PC-3 (cell line): ENCODE results near the gene EHD4. TPM values are rescaled to one million over a fixed set of nuclear protein-coding genes. Genes with fewer than 3 reads are reported as not detected.

Source experiments
- ATAC-seq: fragments of 200-7000 bp; cut with Tn5 transposase; 2 replicates; pipeline ENCODE4 v1.9.1; 2020; ENCODE audit warnings: mild to moderate bottlenecking, moderate library complexity
- BruUV-seq: library from RNA; stranded (reverse); fragments of 400-500 nt; replicated peaks from 2 replicates; lab custom pipeline; 2021; lab: Mats Ljungman, UMichigan
- CTCF ChIA-PET: fragments of 300-600 bp; sonication (Branson Sonifier 250); formaldehyde crosslinking; loops from one replicate; lab custom pipeline; 2022; ENCODE audit warnings: antibody characterized with exemption; lab: Charles Lee
- POLR2A ChIA-PET: fragments of 300-600 bp; sonication (Branson Sonifier 250); formaldehyde crosslinking; loops from one replicate; lab custom pipeline; 2022; ENCODE audit warnings: antibody characterized with exemption; ENCODE audit not compliant: unreplicated experiment; lab: Charles Lee
- DNase-seq: peaks from one replicate; pipeline ENCODE4 v3.0.0-alpha.2; 2015
- H2AFZ ChIP-seq: fragments of 300-600 bp; sonication (generic); 2 replicates; pipeline ENCODE4 v1.6.0; 2016; ENCODE audit warnings: antibody characterized with exemption, low read length
- H3F3A ChIP-seq: fragments of 300-600 bp; sonication (generic); one replicate; pipeline ENCODE4 v1.6.0; 2017; ENCODE audit warnings: antibody characterized with exemption, low read length, control low read depth, mild to moderate bottlenecking; ENCODE audit not compliant: unreplicated experiment
- H3K27ac ChIP-seq: fragments of 300-600 bp; sonication (generic); 2 replicates; pipeline ENCODE4 v1.5.1; 2016; ENCODE audit warnings: mild to moderate bottlenecking, low read length
- H3K27me3 ChIP-seq: fragments of 300-600 bp; sonication (generic); 2 replicates; pipeline ENCODE4 v1.6.1; 2016; ENCODE audit warnings: low read length, mixed read lengths
- H3K36me3 ChIP-seq: fragments of 300-600 bp; sonication (generic); 2 replicates; pipeline ENCODE4 v1.6.1; 2016; ENCODE audit warnings: low read depth, mixed run types, low read length, mixed read lengths
- H3K4me1 ChIP-seq: fragments of 300-600 bp; sonication (generic); 2 replicates; pipeline ENCODE4 v1.5.1; 2016; ENCODE audit warnings: low read length; ENCODE audit not compliant: insufficient read depth
- H3K4me2 ChIP-seq: fragments of 300-600 bp; sonication (generic); 2 replicates; pipeline ENCODE4 v1.6.0; 2016; ENCODE audit warnings: low read length
- H3K4me3 ChIP-seq: fragments of 300-600 bp; sonication (generic); 2 replicates; pipeline ENCODE4 v1.5.1; 2016; ENCODE audit warnings: mild to moderate bottlenecking, low read length, mixed read lengths
- H3K79me2 ChIP-seq: fragments of 300-600 bp; sonication (generic); 2 replicates; pipeline ENCODE4 v1.6.1; 2017; ENCODE audit warnings: low read length, mixed read lengths
- H3K9ac ChIP-seq: fragments of 300-600 bp; sonication (generic); 2 replicates; pipeline ENCODE4 v1.6.0; 2016; ENCODE audit warnings: mild to moderate bottlenecking, low read length
- H3K9me2 ChIP-seq: fragments of 300-600 bp; sonication (generic); replicated peaks from 2 replicates; pipeline ENCODE4 v1.6.1; 2016; ENCODE audit warnings: mixed run types, low read length, mixed read lengths
- H3K9me3 ChIP-seq: fragments of 300-600 bp; sonication (generic); 2 replicates; pipeline ENCODE4 v1.6.1; 2016; ENCODE audit warnings: low read length, mixed read lengths
- H4K20me1 ChIP-seq: fragments of 300-600 bp; sonication (generic); 2 replicates; pipeline ENCODE4 v1.6.1; 2016; ENCODE audit warnings: low read length, mixed read lengths
- CTCF ChIP-seq: fragments of 300-600 bp; sonication (generic); conservative IDR thresholded peaks from 2 replicates; pipeline ENCODE4 v1.5.1; 2017; ENCODE audit warnings: antibody characterized with exemption, low read depth, mild to moderate bottlenecking, low read length
- EZH2 ChIP-seq: fragments of 300-600 bp; sonication (generic); IDR thresholded peaks from one replicate; pipeline ENCODE4 v1.6.1; 2017; ENCODE audit warnings: antibody characterized with exemption, mild to moderate bottlenecking, low read length; ENCODE audit not compliant: unreplicated experiment
- EZH2phosphoT487 ChIP-seq: fragments of 300-600 bp; sonication (generic); IDR thresholded peaks from 2 replicates; pipeline ENCODE4 v1.6.1; 2018; ENCODE audit warnings: mild to moderate bottlenecking, antibody characterized with exemption, low read length, borderline replicate concordance
- intact Hi-C: fragments of 100-400 bp; cut with micrococcal nuclease; formaldehyde crosslinking; loops from 2 replicates; pipeline ENCODE4 v1.9.0; 2023
- total RNA-seq: library from RNA; depleted of rRNA; stranded (reverse); fragments of >200 nt; gene quantifications from 2 replicates; pipeline ENCODE4 v1.2.3, GENCODE V29; 2014

Gene EHD4
- total RNA-seq, 1 experiment from 2014 or later: 57.8 TPM

GRCh38 chr15:42001236-42001635 is 28.9 kb upstream of the EHD4 start:
- no peak for DNase-seq

GRCh38 chr15:41999290-42000285 is 27.2 kb upstream of the EHD4 start:
- Histone ChIP-seq H3K27ac (no peak overlapping the region), H3K4me3 (no peak overlapping the region), H3K27me3 (no peaks in the 10 kb centered on the region), H3K9me2 (no peaks in the 10 kb centered on the region), H4K20me1 (no peaks in the 10 kb centered on the region), H3F3A (no peaks in the 10 kb centered on the region), H3K4me1 (no peaks in the 10 kb centered on the region), H3K9me3 (no peaks in the 10 kb centered on the region), H3K9ac (no peak overlapping the region), H3K36me3 (no peaks in the 10 kb centered on the region), H2AFZ (no peak overlapping the region), H3K79me2 (no peaks in the 10 kb centered on the region), H3K4me2 (no peak overlapping the region)
- intact Hi-C loops: no loop called here
- no TSS peak for BruUV-seq
- TF ChIP-seq EZH2phosphoT487 (no peak), CTCF (no peak), EZH2 (no peak)
- ChIA-PET CTCF (no interaction called here), POLR2A (no interaction called here)
- DNase-seq (no peak), ATAC-seq (no peak)

More at GRCh38 chr15:42001236-42001635, 28.9 kb upstream of the EHD4 start:
- no peak overlapping the region for H2AFZ ChIP-seq
- no peaks in the 10 kb centered on the region for H3K4me1 ChIP-seq
- no peaks in the 10 kb centered on the region for H3F3A ChIP-seq
- H3K9me3 ChIP-seq: no peaks in the 10 kb centered on the region
- intact Hi-C loops: no loop called here
- ChIA-PET CTCF (no interaction called here), POLR2A (no interaction called here)
- H3K9ac ChIP-seq: no peak overlapping the region
- H3K4me3 ChIP-seq: no peak overlapping the region
- no peak overlapping the region for H3K4me2 ChIP-seq
- H3K36me3 ChIP-seq: no peaks in the 10 kb centered on the region
- ATAC-seq: no peak
- TF ChIP-seq EZH2: no peak
- TF ChIP-seq CTCF: no peak
- no peak for TF ChIP-seq EZH2phosphoT487
- no peaks in the 10 kb centered on the region for H4K20me1 ChIP-seq
- no peak overlapping the region for H3K27ac ChIP-seq
- no TSS peak for BruUV-seq
- H3K79me2 ChIP-seq: no peaks in the 10 kb centered on the region
- H3K9me2 ChIP-seq: no peaks in the 10 kb centered on the region
- no peaks in the 10 kb centered on the region for H3K27me3 ChIP-seq

GRCh38 chr15:41997845-41998244 is 25.5 kb upstream of the EHD4 start:
- no peak for DNase-seq
- H3K9me2 ChIP-seq: no peaks in the 10 kb centered on the region
- ChIA-PET POLR2A (no interaction called here), CTCF (no interaction called here)
- H2AFZ ChIP-seq: no peak overlapping the region
- intact Hi-C loops: no loop called here
- H3K9ac ChIP-seq: no peak overlapping the region
- H3K27me3 ChIP-seq: no peaks in the 10 kb centered on the region
- TF ChIP-seq EZH2phosphoT487 (no peak), EZH2 (no peak), CTCF (no peak)
- H3F3A ChIP-seq: no peaks in the 10 kb centered on the region
- H3K27ac ChIP-seq: no peak overlapping the region
- no peaks in the 10 kb centered on the region for H3K4me1 ChIP-seq
- ATAC-seq: no peak
- H3K9me3 ChIP-seq: no peaks in the 10 kb centered on the region
- no peaks in the 10 kb centered on the region for H3K79me2 ChIP-seq
- no peak overlapping the region for H3K4me3 ChIP-seq
- H3K4me2 ChIP-seq: no peak overlapping the region
- no TSS peak for BruUV-seq
- H3K36me3 ChIP-seq: no peaks in the 10 kb centered on the region
- H4K20me1 ChIP-seq: no peaks in the 10 kb centered on the region
